Natural killer cell (primary cell): Measurements from ENCODE around the gene LSM14A. TPM values are rescaled to one million over a fixed set of nuclear protein-coding genes. Genes with fewer than 3 reads are reported as not detected.

Experiments used
- ATAC-seq, 3 donors: fragments of 150-1000 bp in 2 of 3; fragments of 200-7000 bp in 1 of 3; cut with Tn5 transposase; 1 replicate in 1 of 3; 2 replicates in 2 of 3; pipeline ENCODE4 v1.10.0; 2021; ENCODE audit warnings: mild to moderate bottlenecking in 2 of 3, moderate library complexity in 2 of 3
- DNase-seq, 2 donors: peaks; one replicate each; pipeline versions ENCODE4 v3.0.0 to v3.0.0-alpha.2; 2013 to 2021; ENCODE audit warnings: mixed read lengths in 1 of 2
- H3K27ac ChIP-seq: one replicate; pipeline ENCODE4 v1.5.1; 2013; ENCODE audit warnings: mild to moderate bottlenecking, low read length
- H3K27me3 ChIP-seq: one replicate; pipeline ENCODE4 v1.6.1; 2013; ENCODE audit warnings: low read length; ENCODE audit not compliant: control insufficient read depth, insufficient read depth
- H3K36me3 ChIP-seq: one replicate; pipeline ENCODE4 v1.6.1; 2013; ENCODE audit warnings: low read length; ENCODE audit not compliant: control insufficient read depth, insufficient read depth
- H3K4me1 ChIP-seq: one replicate; pipeline ENCODE4 v1.6.1; 2013; ENCODE audit warnings: low read length; ENCODE audit not compliant: control insufficient read depth, insufficient read depth
- H3K4me3 ChIP-seq: one replicate; pipeline ENCODE4 v1.5.1; 2013; ENCODE audit warnings: low read length
- H3K9me3 ChIP-seq: one replicate; pipeline ENCODE4 v1.6.1; 2013; ENCODE audit warnings: low read length; ENCODE audit not compliant: control insufficient read depth, insufficient read depth
- H3K27ac Mint-ChIP-seq, 2 donors: one replicate each; pipeline ENCODE4 v1.8.0; 2022; ENCODE audit warnings: mild to moderate bottlenecking in 2 of 2, mixed read lengths in 2 of 2, moderate library complexity in 1 of 2
- H3K27me3 Mint-ChIP-seq, 2 donors: one replicate each; pipeline ENCODE4 v1.8.0; 2022; ENCODE audit warnings: low read depth in 2 of 2, mixed read lengths in 2 of 2
- H3K36me3 Mint-ChIP-seq: one replicate; pipeline ENCODE4 v1.8.0; 2022; ENCODE audit warnings: mixed read lengths
- H3K4me1 Mint-ChIP-seq, 2 donors: one replicate each; pipeline ENCODE4 v1.8.0; 2022; ENCODE audit warnings: mixed read lengths in 2 of 2
- H3K4me3 Mint-ChIP-seq: one replicate; pipeline ENCODE4 v1.8.0; 2022; ENCODE audit warnings: mild to moderate bottlenecking, moderate library complexity, mixed read lengths
- H3K9me3 Mint-ChIP-seq, 2 donors: one replicate each; pipeline ENCODE4 v1.8.0; 2022; ENCODE audit warnings: mixed read lengths in 2 of 2
- CTCF ChIP-seq: fragments of 200-600 bp; IDR thresholded peaks from one replicate; pipeline ENCODE4 v1.8.0; 2022; ENCODE audit warnings: antibody characterized with exemption
- WGBS: methylation state at CpG from one replicate; pipeline ENCODE4 v1.1.7; 2013; ENCODE audit warnings: missing lambda C conversion rate; ENCODE audit not compliant: insufficient coverage; 5-methylcytosine and 5-hydroxymethylcytosine counted together
- intact Hi-C: fragments of 100-400 bp; cut with micrococcal nuclease; formaldehyde crosslinking; loops from one replicate; pipeline ENCODE4 v1.14.2; 2022
- total RNA-seq, 4 donors: library from RNA; stranded (reverse); fragments of 120-200 nt in 1 of 4; gene quantifications; one replicate each; pipeline versions ENCODE4 v1.2.3 to v1.2.4, GENCODE V29; 2013 to 2022

LSM14A gene
- total RNA-seq, 3 donors from 2014 or later (not counting 1 experiment from before 2014, with no cell fraction given), result 201 to 246 (median 202) TPM

- DNase-seq (no peak), ATAC-seq (no peak)
- WGBS, result 89% methylated on average over 6 of the region's 6 CpGs
- H3K36me3 ChIP-seq, result peaks cover 4% of the 10 kb centered on the region
- Mint-ChIP-seq H3K36me3 (no peaks in the 10 kb centered on the region), H3K27me3 (no peaks in the 10 kb centered on the region), H3K9me3 (no peaks in the 10 kb centered on the region), H3K27ac (no peak overlapping the region), H3K4me1 (peaks cover 15 to 29% of the 10 kb centered on the region in 2 donors), H3K4me3 (no peak overlapping the region)
- no peak overlapping the region for H3K4me3 ChIP-seq
- no peaks in the 10 kb centered on the region for H3K9me3 ChIP-seq
- H3K27me3 ChIP-seq, result no peaks in the 10 kb centered on the region
- H3K4me1 ChIP-seq, result no peaks in the 10 kb centered on the region
- intact Hi-C loops, result no loop called here
- no peak for TF ChIP-seq CTCF
- no peak overlapping the region for H3K27ac ChIP-seq
Measured at GRCh38 chr19:34261334-34262109, 89.2 kb downstream of the LSM14A start.

GRCh38 chr19:34263745-34264237, 91.5 kb downstream of the LSM14A start:
- Mint-ChIP-seq H3K27me3 (no peaks in the 10 kb centered on the region), H3K27ac (no peak overlapping the region), H3K4me3 (no peak overlapping the region), H3K9me3 (no peaks in the 10 kb centered on the region), H3K4me1 (peaks cover 18 to 29% of the 10 kb centered on the region in 2 donors), H3K36me3 (no peaks in the 10 kb centered on the region)
- no peak overlapping the region for H3K4me3 ChIP-seq
- ATAC-seq, result no peak
- no peaks in the 10 kb centered on the region for H3K4me1 ChIP-seq
- no peaks in the 10 kb centered on the region for H3K27me3 ChIP-seq
- peaks cover 4% of the 10 kb centered on the region for H3K36me3 ChIP-seq
- H3K9me3 ChIP-seq, result no peaks in the 10 kb centered on the region
- no peak for DNase-seq
- intact Hi-C loops, result no loop called here
- no peak for TF ChIP-seq CTCF
- H3K27ac ChIP-seq, result no peak overlapping the region
- 98% methylated on average over 4 of the region's 8 CpGs for WGBS

GRCh38 chr19:34265221-34265650, 92.9 kb downstream of the LSM14A start:
- peaks cover 4% of the 10 kb centered on the region for H3K36me3 ChIP-seq
- Mint-ChIP-seq H3K27ac (no peak overlapping the region), H3K4me3 (no peak overlapping the region), H3K36me3 (no peaks in the 10 kb centered on the region), H3K27me3 (no peaks in the 10 kb centered on the region), H3K9me3 (no peaks in the 10 kb centered on the region), H3K4me1 (peaks cover 20 to 34% of the 10 kb centered on the region in 2 donors)
- intact Hi-C loops, result no loop called here
- H3K27ac ChIP-seq, result no peak overlapping the region
- DNase-seq, result no peak
- H3K4me3 ChIP-seq, result no peak overlapping the region
- peaks cover 13% of the 10 kb centered on the region for H3K4me1 ChIP-seq
- H3K27me3 ChIP-seq, result no peaks in the 10 kb centered on the region
- H3K9me3 ChIP-seq, result no peaks in the 10 kb centered on the region
- no peak for ATAC-seq
- no peak for TF ChIP-seq CTCF
- WGBS, result 78% methylated on average over 6 of the region's 6 CpGs
